PC-9 (cell line): ENCODE data around the gene FAM163A.

Source experiments
- CTCF ChIP-seq: fragments of 200-600 bp; sonication (generic); conservative IDR thresholded peaks from 2 replicates; pipeline ENCODE4 v1.6.1; 2017; ENCODE audit warnings: mixed run types, antibody characterized with exemption, mild to moderate bottlenecking, moderate library complexity
- EZH2 ChIP-seq: fragments of 200-600 bp; sonication (generic); IDR thresholded peaks from 2 replicates; pipeline ENCODE4 v1.8.0; 2017; ENCODE audit warnings: antibody characterized with exemption, low read depth

GRCh38 chr1:179728271-179728670 is 14.8 kb upstream of the FAM163A start:
- TF ChIP-seq CTCF (no peak), EZH2 (no peak)
